Lower lobe of right lung (tissue), 2 donors: ENCODE data around the gene DLGAP4. TPM values are rescaled to one million over a fixed set of nuclear protein-coding genes. Genes with fewer than 3 reads are reported as not detected.

Experiments
- ATAC-seq, 2 donors: fragments of 200-7000 bp; cut with Tn5 transposase; one replicate each; pipeline ENCODE4 v1.9.1; 2020 to 2022; ENCODE audit warnings: mild to moderate bottlenecking in 2 of 2, moderate library complexity in 2 of 2
- DNase-seq: peaks from one replicate; pipeline ENCODE4 v3.0.0-alpha.2; 2020
- H3K27ac ChIP-seq: fragments of 200-600 bp; one replicate; pipeline ENCODE4 v1.8.0; 2022
- H3K27me3 ChIP-seq: fragments of 200-600 bp; one replicate; pipeline ENCODE4 v1.8.0; 2022; ENCODE audit warnings: low read depth
- H3K36me3 ChIP-seq: fragments of 200-600 bp; one replicate; pipeline ENCODE4 v1.8.0; 2022; ENCODE audit warnings: mild to moderate bottlenecking
- H3K4me1 ChIP-seq: fragments of 200-600 bp; one replicate; pipeline ENCODE4 v1.8.0; 2022
- H3K4me3 ChIP-seq: fragments of 200-600 bp; one replicate; pipeline ENCODE4 v1.8.0; 2022; ENCODE audit warnings: mild to moderate bottlenecking
- H3K9me3 ChIP-seq: fragments of 200-600 bp; one replicate; pipeline ENCODE4 v1.8.0; 2022
- CTCF ChIP-seq: fragments of 200-600 bp; IDR thresholded peaks from one replicate; pipeline ENCODE4 v1.8.0; 2022; ENCODE audit warnings: antibody characterized with exemption, mild to moderate bottlenecking
- intact Hi-C: fragments of 100-400 bp; cut with DNase I; formaldehyde crosslinking; loops from one replicate; pipeline ENCODE4 v1.11.0; 2022
- total RNA-seq: library from RNA; stranded (reverse); fragmentation: NEBNext Ultra II Directional; extraction: Animal tissue kit (Norgen Biotek cat#: 25700); gene quantifications from one replicate; pipeline ENCODE4 v1.2.1, GENCODE V29; 2021
- donor health status: DM: no; HTN: yes; CAD: no; lungs with severe emphysema.

DLGAP4 gene
- total RNA-seq, 1 donor from 2014 or later: 59.3 TPM

DNA sequence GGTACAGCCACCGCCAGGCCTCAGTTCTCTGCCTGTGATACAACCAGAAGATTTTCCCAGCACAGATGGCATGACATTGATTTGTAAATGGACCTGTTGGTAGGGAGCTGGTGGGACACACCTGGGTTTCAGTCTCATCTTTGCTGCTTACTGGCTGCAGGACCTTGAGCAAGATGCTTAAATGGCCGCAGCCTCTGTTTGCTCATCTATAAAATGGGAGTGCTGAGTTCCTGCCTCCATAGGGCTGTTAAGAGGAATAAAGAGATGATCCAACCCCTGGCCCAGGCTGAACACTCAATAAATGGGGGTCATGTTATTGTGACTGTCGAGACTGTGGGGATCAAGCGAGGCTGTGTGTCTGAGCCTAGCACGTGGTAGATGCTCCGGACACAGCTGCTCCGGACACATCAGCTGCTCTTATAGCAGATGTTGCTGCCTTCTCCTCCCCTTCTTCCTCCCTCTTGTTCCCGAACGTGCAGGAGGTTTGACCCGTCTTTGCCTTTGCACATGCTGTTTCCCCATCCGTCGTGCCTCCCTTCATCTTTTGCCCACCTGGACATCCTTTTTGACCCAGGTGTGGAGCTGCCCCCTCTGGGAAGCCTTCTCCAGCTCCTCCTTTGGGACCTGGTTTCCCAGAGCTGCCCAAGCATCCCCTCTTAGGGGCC, 29.2 kb downstream of the DLGAP4 start:
- Histone ChIP-seq H3K27me3 (peaks cover 47% of the 10 kb centered on the region), H3K27ac (no peak overlapping the region), H3K36me3 (no peaks in the 10 kb centered on the region), H3K4me3 (no peak overlapping the region), H3K9me3 (no peaks in the 10 kb centered on the region), H3K4me1 (no peaks in the 10 kb centered on the region)
- TF ChIP-seq CTCF: no peak
- intact Hi-C loops: no loop called here
- DNase-seq (no peak), ATAC-seq (no peak)

- no peaks in the 10 kb centered on the region for H3K4me1 ChIP-seq
- no peak for TF ChIP-seq CTCF
Observed at GRCh38 chr20:36336204-36336603, 30.1 kb downstream of the DLGAP4 start.

GRCh38 chr20:36336954-36337704, 31.0 kb downstream of the DLGAP4 start:
- Histone ChIP-seq H3K36me3 (no peaks in the 10 kb centered on the region), H3K4me1 (no peaks in the 10 kb centered on the region), H3K9me3 (no peaks in the 10 kb centered on the region), H3K4me3 (no peak overlapping the region), H3K27me3 (peaks cover 53% of the 10 kb centered on the region), H3K27ac (no peak overlapping the region)
- DNase-seq: no peak
- ATAC-seq: no peak
- intact Hi-C loops: no loop called here
- no peak for TF ChIP-seq CTCF

More at GRCh38 chr20:36336204-36336603, 30.1 kb downstream of the DLGAP4 start:
- H3K9me3 ChIP-seq: no peaks in the 10 kb centered on the region
- intact Hi-C loops: no loop called here
- H3K4me3 ChIP-seq: no peak overlapping the region
- H3K36me3 ChIP-seq: no peaks in the 10 kb centered on the region
- ATAC-seq (no peak), DNase-seq (no peak)
- H3K27ac ChIP-seq: no peak overlapping the region
- peaks cover 53% of the 10 kb centered on the region for H3K27me3 ChIP-seq

GRCh38 chr20:36337886-36338285, 31.7 kb downstream of the DLGAP4 start:
- Histone ChIP-seq H3K4me3 (no peak overlapping the region), H3K4me1 (no peaks in the 10 kb centered on the region), H3K36me3 (no peaks in the 10 kb centered on the region), H3K9me3 (no peaks in the 10 kb centered on the region), H3K27me3 (peaks cover 46% of the 10 kb centered on the region), H3K27ac (no peak overlapping the region)
- ATAC-seq (no peak), DNase-seq (no peak)
- no peak for TF ChIP-seq CTCF
- intact Hi-C loops: no loop called here

GRCh38 chr20:36339646-36340592, 33.8 kb downstream of the DLGAP4 start:
- no peaks in the 10 kb centered on the region for H3K36me3 ChIP-seq
- ATAC-seq: no peak
- DNase-seq: no peak
- no peaks in the 10 kb centered on the region for H3K4me1 ChIP-seq
- TF ChIP-seq CTCF: no peak
- no peak overlapping the region for H3K4me3 ChIP-seq
- intact Hi-C loops: no loop called here
- no peak overlapping the region for H3K27ac ChIP-seq
- peaks cover 31% of the 10 kb centered on the region for H3K27me3 ChIP-seq
- no peaks in the 10 kb centered on the region for H3K9me3 ChIP-seq
